ENCODE results near the gene HTR1B. TPM values are rescaled to one million over a fixed set of nuclear protein-coding genes. Genes with fewer than 3 reads are reported as not detected.

HTR1B gene, protein sequence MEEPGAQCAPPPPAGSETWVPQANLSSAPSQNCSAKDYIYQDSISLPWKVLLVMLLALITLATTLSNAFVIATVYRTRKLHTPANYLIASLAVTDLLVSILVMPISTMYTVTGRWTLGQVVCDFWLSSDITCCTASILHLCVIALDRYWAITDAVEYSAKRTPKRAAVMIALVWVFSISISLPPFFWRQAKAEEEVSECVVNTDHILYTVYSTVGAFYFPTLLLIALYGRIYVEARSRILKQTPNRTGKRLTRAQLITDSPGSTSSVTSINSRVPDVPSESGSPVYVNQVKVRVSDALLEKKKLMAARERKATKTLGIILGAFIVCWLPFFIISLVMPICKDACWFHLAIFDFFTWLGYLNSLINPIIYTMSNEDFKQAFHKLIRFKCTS
- polyA plus RNA-seq (2013, experiment 1 of 2; ENCODE audit: insufficient read length) = 3.2 TPM
- 3.3 TPM for polyA plus RNA-seq (2013, experiment 2 of 2; ENCODE audit: insufficient read length)

DNA sequence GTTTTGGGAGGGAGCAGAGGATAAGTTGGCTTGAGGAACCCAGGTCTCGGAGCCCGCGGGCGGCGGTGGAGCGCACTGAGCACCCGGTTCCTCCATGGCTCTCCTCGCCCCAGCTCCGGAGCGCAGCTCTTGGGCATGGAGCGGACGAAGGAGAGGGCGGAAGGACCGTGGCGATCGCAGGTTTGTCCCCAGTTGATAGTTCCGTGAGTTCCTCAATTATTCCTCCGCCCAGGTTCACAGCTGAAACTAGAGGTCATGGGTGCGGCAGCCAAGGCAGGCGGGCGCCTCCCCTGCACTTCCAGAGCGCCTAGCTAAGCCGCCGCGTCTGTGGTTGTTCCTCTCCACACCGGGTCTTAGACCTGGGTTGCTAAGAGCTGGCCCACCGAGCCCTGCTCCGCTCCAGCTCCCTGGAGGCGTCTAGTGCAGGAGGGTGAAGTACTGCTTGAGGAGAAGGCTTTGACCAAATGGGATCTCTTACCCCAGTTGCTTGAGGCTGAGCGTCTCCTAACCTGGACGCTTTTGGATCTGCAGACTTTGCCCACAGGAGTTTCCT is at the start of gene HTR1B:
TSS of gene HTR1B (minus strand) at position 184 of the 553 bp plus-strand sequence. CDS start at position 96, 88 bp downstream.
- no peak for DNase-seq

DNA sequence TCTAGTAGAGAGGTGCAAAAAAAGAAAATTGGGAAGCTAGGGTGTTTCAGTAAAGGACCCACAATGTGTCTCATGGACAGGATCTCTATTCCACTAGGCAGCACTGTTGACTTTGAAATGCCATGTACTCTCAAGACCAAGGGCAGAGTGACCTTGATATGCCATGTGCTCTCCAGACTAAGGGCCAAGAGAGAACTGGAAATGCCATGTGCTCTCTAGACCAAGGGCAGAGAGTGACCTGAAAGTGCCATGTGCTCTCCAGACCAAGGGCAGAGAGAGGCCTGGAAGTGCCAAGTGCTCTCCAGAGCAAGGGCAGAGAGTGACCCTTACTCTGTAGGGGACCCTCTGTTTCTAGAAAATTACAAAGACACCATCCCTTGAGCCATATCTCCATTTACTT is 49.3 kb upstream of the HTR1B start:
- no peak for DNase-seq

DNA sequence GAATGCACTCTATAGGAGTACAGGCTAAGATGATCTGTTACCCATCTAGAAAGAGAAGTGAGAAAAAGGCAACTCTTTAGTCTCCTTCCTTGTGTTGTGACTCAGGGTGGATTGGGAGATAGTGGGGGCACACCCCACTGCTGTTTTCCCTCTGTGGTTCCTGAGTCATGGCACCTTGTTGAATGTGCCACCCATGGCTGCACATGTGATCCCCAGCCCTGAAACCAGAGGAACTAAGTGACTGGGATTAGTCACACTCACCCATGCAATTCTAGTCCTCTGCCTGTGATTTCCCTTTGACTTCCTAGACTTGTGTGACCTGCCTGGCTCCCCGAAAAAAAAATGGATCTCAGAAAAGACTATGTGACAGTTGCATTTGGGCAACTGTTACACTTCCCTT is 48.6 kb upstream of the HTR1B start:
- no peak for DNase-seq

GRCh38 chr6:77502981-77503380 is 39.7 kb upstream of the HTR1B start:
- peak; percentile 4 for DNase-seq

- DNase-seq = no peak
Observed at GRCh38 chr6:77492530-77492929, 29.2 kb upstream of the HTR1B start.

DNA sequence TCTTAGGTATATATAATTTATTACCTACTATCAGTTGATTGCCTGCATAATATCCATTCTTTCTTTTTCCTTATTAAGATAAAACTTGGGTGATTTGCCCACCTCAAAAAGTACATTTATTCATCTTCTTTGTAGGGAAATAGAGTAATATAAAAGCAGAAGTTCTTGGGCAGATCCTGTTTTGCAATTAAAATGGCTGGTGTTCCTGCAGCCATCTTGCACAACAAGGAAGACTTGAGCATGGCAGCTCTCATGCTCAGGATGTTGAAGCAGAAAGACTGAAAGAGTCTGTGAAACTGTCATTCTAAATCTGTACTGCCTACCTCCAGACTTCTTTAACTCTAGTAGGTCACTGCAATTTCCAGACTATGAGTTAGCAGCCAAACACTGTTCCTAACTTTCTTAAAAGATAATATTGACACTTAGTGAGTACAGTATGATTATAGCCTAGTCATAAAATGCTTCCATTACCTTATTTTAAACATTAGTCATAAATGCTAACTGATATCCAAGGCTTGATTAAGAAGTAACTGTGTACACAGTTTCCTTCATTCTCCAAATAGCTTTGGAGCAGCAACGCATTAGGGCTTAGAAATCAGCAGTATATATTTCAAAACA is 24.6 kb upstream of the HTR1B start:
- DNase-seq = no peak

- no peak for DNase-seq
Observed at GRCh38 chr6:77482981-77483380, 19.7 kb upstream of the HTR1B start.

DNA sequence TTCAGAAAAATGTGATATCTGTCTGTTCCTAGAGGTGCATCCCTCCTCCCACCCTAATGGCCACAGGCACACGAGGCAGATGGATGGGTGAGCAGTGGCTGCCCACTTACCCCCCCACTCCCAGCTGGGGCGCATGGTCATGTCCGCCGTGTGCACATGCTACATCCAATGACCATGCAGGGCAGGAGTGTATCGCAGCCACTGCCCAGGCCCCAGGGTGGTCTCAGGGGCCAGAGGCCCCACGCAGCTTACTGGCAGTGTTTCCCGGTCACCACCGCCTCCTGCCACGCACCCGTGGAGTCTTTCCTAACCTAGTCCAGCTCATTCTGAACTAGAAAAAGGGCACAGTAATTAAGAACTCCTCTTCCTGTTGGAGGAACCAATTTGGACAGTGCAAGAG is 11.7 kb upstream of the HTR1B start:
- DNase-seq = no peak

DNA sequence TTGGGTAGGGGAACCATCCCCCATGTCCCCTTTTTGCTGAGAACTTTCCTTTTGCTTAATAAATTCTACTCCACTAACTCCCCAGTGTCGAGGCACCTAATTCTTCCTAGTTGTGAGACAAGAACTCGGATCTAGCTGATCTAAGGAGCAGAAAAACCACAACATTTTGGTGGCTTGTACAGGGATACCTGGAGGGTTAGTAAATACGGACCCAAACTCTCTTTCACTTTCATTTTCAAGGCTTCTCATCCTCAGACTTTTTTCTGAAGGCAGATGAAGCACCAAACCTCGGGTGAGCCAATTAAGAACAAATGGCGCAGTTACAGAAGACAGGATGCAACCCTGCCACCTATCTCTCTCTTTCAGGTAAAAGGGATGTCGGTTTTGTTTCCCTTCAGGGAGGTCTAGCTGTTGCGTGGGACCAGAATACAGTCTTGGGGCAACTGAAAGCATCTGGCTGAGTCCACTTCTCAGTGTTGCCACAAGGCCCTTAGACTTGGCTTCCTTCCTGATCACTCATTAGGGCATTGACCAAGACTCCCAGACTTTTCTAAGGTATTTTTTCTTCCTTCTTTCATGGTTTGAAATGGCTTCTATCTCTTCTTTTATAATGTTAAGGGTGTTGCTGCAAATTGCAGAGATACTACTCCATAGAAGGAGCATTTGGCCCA is 11.1 kb upstream of the HTR1B start:
- DNase-seq = no peak

- no peak for DNase-seq
Observed at GRCh38 chr6:77470983-77471382, 7.7 kb upstream of the HTR1B start.

DNA sequence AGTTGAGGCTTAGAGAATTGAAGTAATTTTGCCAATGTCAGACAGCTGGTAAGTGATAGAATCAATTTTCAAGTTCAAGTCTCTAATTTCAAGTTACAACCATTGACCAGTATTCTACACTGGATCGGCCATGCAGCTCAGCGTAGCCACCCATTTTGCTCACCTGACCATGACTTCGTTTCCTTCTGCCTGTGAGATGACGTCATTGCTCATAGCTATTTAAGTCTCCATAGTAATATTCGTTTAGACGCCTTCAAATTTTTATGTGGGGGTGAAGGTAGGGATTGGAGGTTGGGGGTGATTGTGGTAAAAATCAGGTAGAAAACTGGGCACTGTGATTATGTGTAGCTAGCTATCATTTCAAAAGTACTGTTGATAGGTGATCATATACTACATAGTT is 5.6 kb upstream of the HTR1B start:
- DNase-seq = no peak

- no peak for DNase-seq
Observed at GRCh38 chr6:77466451-77467437, 3.5 kb upstream of the HTR1B start.

- DNase-seq = peak; percentile 76
Observed at GRCh38 chr6:77466055-77466450, 2.8 kb upstream of the HTR1B start.

- no peak for DNase-seq
Observed at GRCh38 chr6:77464495-77464867, 1.2 kb upstream of the HTR1B start.

DNA sequence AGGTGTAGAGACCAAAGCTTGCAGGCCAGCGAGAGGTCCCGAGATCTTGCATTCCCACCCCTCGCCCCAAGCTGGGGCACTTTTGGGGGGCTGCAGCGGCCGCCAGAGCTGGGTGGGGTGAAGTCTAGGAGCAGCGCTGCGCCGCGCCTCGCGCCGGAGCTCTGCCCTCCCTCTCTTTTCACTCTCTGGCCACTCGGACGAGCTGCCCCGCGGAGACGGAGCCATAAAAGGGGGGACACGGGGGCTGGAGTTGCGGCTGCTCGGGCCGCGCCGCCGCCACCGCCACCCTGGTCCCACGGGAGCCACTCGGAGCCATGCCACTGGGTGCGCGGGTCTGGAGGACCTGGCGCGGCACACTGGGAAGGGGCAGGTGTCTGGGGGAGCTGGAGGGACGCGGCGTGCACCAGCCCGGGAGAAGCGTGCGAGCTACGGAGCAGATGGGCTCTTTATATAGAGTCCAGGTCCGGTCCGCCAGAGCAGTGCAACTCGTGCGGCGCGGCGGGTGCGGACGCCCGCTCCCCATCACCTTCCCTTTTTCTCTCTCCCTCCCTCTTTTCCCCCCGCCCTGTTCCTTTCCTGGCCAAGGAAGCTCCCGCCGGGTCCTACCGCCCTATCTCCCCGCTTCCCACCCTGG is 687 bp upstream of the HTR1B start:
- DNase-seq = no peak

DNA sequence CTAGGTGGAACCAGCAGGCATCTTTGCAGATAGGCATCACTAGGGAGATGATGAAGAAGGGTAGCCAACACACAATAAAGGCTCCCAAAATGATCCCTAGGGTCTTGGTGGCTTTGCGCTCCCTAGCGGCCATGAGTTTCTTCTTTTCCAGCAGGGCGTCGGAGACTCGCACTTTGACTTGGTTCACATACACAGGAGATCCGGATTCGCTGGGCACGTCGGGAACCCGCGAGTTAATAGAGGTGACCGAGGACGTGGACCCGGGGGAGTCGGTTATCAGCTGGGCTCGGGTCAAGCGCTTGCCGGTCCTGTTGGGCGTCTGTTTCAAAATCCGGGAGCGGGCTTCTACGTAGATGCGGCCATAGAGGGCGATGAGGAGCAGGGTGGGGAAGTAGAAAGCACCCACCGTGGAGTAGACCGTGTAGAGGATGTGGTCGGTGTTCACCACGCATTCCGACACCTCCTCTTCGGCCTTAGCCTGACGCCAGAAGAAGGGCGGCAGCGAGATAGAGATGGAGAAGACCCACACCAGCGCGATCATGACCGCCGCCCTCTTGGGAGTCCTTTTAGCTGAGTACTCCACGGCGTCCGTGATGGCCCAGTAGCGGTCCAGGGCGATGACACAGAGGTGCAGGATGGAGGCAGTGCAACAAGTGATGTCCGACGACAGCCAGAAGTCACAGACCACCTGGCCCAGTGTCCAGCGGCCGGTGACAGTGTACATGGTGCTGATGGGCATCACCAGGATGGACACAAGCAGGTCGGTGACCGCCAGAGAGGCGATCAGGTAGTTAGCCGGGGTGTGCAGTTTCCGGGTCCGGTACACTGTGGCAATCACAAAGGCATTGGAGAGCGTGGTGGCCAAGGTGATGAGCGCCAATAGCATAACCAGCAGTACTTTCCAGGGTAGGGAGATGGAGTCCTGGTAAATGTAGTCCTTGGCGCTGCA is 658 bp downstream of the HTR1B start:
- peak; percentile 55 for DNase-seq

DNA sequence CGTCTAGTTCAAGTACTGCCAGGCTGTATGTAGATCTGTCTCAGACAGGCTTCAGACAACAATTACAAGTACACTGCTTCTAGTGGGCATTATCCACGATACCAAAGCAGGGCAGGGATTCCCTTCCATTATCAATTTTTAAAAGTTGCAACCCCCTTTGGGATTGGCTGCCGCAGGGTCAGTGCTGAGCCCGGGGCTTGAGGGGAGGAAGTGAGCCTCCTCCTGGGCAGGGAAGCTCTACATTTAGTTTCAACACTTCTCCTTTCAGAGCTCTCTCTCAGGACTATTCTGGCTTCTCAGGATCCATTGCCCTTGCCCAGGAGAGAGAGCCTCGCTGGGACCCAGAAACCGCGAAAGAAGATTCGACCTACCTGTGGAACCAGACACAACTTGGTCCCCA is 1.5 kb downstream of the HTR1B start:
- DNase-seq = no peak

DNA sequence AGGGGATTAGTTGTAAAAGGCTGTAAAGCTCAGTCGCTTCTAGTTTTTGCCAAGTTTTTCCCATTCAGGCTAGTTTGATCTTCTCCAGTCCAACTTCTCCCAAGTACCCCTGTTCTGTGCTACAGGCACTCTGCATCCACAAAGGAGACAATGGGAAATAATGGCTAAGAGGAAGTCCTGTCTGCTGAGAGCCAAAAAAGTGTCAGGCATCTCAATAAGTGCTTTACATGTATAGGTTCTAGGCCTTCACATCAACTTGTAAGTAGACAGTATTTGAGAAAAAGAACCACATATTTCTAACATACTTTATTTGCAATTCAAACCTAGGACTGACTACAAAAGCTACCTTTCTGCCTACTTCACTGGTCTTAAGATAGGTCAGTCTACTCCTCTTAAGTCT is 4.9 kb downstream of the HTR1B start:
- DNase-seq = no peak

DNA sequence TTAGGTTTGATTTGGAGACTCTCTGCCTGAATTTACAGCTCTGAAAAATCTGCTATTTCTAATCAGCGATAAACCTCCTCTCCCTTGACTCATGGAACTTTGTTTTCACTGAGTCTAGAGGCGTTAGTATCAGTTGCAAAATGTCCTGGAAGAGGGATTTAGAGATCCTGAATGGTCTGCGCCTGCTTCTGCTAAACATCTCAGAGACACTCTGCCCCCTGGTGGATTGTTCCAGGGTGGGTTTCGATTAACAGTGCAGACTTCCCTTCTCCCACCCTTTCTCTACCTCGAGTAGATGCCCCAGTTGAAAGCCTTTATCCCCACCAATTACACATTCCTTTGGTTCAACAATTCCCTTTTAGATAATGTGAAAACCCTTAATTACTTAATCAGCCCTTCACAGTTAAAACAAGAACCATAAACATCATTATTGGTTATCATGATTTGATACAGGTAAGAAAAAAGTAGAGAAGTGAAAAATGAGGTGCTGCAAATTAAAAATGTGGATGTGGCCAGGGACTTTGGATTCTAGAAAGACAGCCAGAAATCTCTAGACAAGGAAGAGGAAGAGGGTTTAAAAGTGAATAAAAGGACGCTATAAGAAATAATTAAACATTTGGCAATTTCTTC is 5.5 kb downstream of the HTR1B start:
- DNase-seq = peak; percentile 93

Measured in fibroblast of skin of scalp (primary cell).